ENCODE results near the gene SLC7A6OS. TPM values are rescaled to one million over a fixed set of nuclear protein-coding genes. Genes with fewer than 3 reads are reported as not detected.

The SLC7A6OS gene
- total RNA-seq, 4 donors from 2014 or later: 8.8 to 18.1 (median 10.1) TPM

GRCh38 chr16:68346892-68347480, 36.2 kb upstream of the SLC7A6OS start:
- no peaks in the 10 kb centered on the region for H3K27me3 ChIP-seq
- DNase-seq (ENCODE audit: low spot score in 2 of 2): no peak
- H3K27ac ChIP-seq: no peak overlapping the region
- H3K4me3 ChIP-seq: no peak overlapping the region
- H3K9me3 ChIP-seq: no peaks in the 10 kb centered on the region
- H3K36me3 ChIP-seq: peaks cover 88% of the 10 kb centered on the region
- TF ChIP-seq POLR2AphosphoS5 (IDR thresholded peaks at IDR 0.05) (no peak), EP300 (IDR thresholded peaks at IDR 0.05) (no peak), POLR2A (IDR thresholded peaks at IDR 0.05) (no peak)
- TF ChIP-seq, protein P1, sequence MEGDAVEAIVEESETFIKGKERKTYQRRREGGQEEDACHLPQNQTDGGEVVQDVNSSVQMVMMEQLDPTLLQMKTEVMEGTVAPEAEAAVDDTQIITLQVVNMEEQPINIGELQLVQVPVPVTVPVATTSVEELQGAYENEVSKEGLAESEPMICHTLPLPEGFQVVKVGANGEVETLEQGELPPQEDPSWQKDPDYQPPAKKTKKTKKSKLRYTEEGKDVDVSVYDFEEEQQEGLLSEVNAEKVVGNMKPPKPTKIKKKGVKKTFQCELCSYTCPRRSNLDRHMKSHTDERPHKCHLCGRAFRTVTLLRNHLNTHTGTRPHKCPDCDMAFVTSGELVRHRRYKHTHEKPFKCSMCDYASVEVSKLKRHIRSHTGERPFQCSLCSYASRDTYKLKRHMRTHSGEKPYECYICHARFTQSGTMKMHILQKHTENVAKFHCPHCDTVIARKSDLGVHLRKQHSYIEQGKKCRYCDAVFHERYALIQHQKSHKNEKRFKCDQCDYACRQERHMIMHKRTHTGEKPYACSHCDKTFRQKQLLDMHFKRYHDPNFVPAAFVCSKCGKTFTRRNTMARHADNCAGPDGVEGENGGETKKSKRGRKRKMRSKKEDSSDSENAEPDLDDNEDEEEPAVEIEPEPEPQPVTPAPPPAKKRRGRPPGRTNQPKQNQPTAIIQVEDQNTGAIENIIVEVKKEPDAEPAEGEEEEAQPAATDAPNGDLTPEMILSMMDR (IDR thresholded peaks at IDR 0.05): no peak
- H3K4me1 ChIP-seq: peaks cover 6% of the 10 kb centered on the region
- WGBS: 82% methylated on average over 4 of the region's 12 CpGs

- Histone ChIP-seq H3K9me3 (no peaks in the 10 kb centered on the region), H3K4me1 (peaks cover 6% of the 10 kb centered on the region), H3K27me3 (no peaks in the 10 kb centered on the region), H3K4me3 (no peak overlapping the region), H3K27ac (no peak overlapping the region), H3K36me3 (peaks cover 88% of the 10 kb centered on the region)
- no peak for DNase-seq (ENCODE audit: low spot score in 2 of 2)
- WGBS: 93% methylated on average over 16 of the region's 16 CpGs
- TF ChIP-seq POLR2A (IDR thresholded peaks at IDR 0.05): no peak
- TF ChIP-seq, protein P1 (IDR thresholded peaks at IDR 0.05): no peak
- TF ChIP-seq EP300 (IDR thresholded peaks at IDR 0.05): no peak
- TF ChIP-seq POLR2AphosphoS5 (IDR thresholded peaks at IDR 0.05): no peak
Observed at GRCh38 chr16:68345958-68346635, 35.4 kb upstream of the SLC7A6OS start.

GRCh38 chr16:68345351-68345810, 34.6 kb upstream of the SLC7A6OS start:
- 76% methylated on average over 9 of the region's 11 CpGs for WGBS
- Histone ChIP-seq H3K27ac (no peak overlapping the region), H3K36me3 (peaks cover 88% of the 10 kb centered on the region), H3K9me3 (no peaks in the 10 kb centered on the region), H3K4me1 (peaks cover 6% of the 10 kb centered on the region), H3K27me3 (no peaks in the 10 kb centered on the region), H3K4me3 (no peak overlapping the region)
- no peak for TF ChIP-seq EP300 (IDR thresholded peaks at IDR 0.05)
- no peak for TF ChIP-seq POLR2AphosphoS5 (IDR thresholded peaks at IDR 0.05)
- TF ChIP-seq, protein P1 (IDR thresholded peaks at IDR 0.05): no peak
- TF ChIP-seq POLR2A (IDR thresholded peaks at IDR 0.05): no peak
- no peak for DNase-seq (ENCODE audit: low spot score in 2 of 2)

GRCh38 chr16:68344252-68344651, 33.5 kb upstream of the SLC7A6OS start:
- Histone ChIP-seq H3K36me3 (peaks cover 91% of the 10 kb centered on the region), H3K4me3 (no peak overlapping the region), H3K4me1 (peaks cover 6% of the 10 kb centered on the region), H3K27me3 (no peaks in the 10 kb centered on the region), H3K9me3 (no peaks in the 10 kb centered on the region), H3K27ac (no peak overlapping the region)
- 86% methylated on average over 11 of the region's 11 CpGs for WGBS
- DNase-seq (ENCODE audit: low spot score in 2 of 2): no peak
- TF ChIP-seq POLR2AphosphoS5 (IDR thresholded peaks at IDR 0.05): no peak

GRCh38 chr16:68343137-68343536, 32.4 kb upstream of the SLC7A6OS start:
- Histone ChIP-seq H3K4me1 (peaks cover 6% of the 10 kb centered on the region), H3K36me3 (peaks cover 92% of the 10 kb centered on the region), H3K4me3 (no peak overlapping the region), H3K9me3 (no peaks in the 10 kb centered on the region), H3K27me3 (no peaks in the 10 kb centered on the region), H3K27ac (no peak overlapping the region)
- no peak for TF ChIP-seq EP300 (IDR thresholded peaks at IDR 0.05)
- no peak for TF ChIP-seq POLR2A (IDR thresholded peaks at IDR 0.05)
- TF ChIP-seq, protein P1 (IDR thresholded peaks at IDR 0.05): no peak
- TF ChIP-seq POLR2AphosphoS5 (IDR thresholded peaks at IDR 0.05): no peak
- WGBS: 94% methylated on average over 7 of the region's 7 CpGs
- no peak for DNase-seq (ENCODE audit: low spot score in 2 of 2)

All from suprapubic skin (tissue), 4 donors.